GM21786 (cell line): Measurements from ENCODE around the gene KIAA1217.

Experiments used
- ATAC-seq: cut with Tn5 transposase; IDR thresholded peaks from one replicate; pipeline ENCODE4 v1.9.1; 2021; ENCODE audit not compliant: unreplicated experiment

The KIAA1217 gene

GRCh38 chr10:24279166-24279565 lies 70.2 kb downstream of the KIAA1217 start:
- ATAC-seq, result no peak

GRCh38 chr10:24287559-24288195 lies 78.7 kb downstream of the KIAA1217 start:
- no peak for ATAC-seq

GRCh38 chr10:24288581-24288980 lies 79.6 kb downstream of the KIAA1217 start:
- no peak for ATAC-seq

- no peak for ATAC-seq
Measured at GRCh38 chr10:24289235-24289634, 80.3 kb downstream of the KIAA1217 start.

GRCh38 chr10:24292304-24293293 lies 83.7 kb downstream of the KIAA1217 start:
- no peak for ATAC-seq

- ATAC-seq, result no peak
Measured at GRCh38 chr10:24299578-24300260, 90.8 kb downstream of the KIAA1217 start.

GRCh38 chr10:24303522-24304310 lies 94.8 kb downstream of the KIAA1217 start:
- ATAC-seq, result no peak

GRCh38 chr10:24305551-24306506 lies 96.9 kb downstream of the KIAA1217 start:
- ATAC-seq, result no peak

- no peak for ATAC-seq
Measured at GRCh38 chr10:24306507-24306875, 97.6 kb downstream of the KIAA1217 start.

GRCh38 chr10:24307116-24307515 lies 98.2 kb downstream of the KIAA1217 start:
- no peak for ATAC-seq

GRCh38 chr10:24307696-24308485 lies 99.0 kb downstream of the KIAA1217 start:
- no peak for ATAC-seq

- ATAC-seq, result no peak
Measured at GRCh38 chr10:24310104-24310503, 101.2 kb downstream of the KIAA1217 start.

GRCh38 chr10:24311888-24312287 lies 103.0 kb downstream of the KIAA1217 start:
- no peak for ATAC-seq

GRCh38 chr10:24313283-24313682 lies 104.3 kb downstream of the KIAA1217 start:
- no peak for ATAC-seq

- no peak for ATAC-seq
Measured at GRCh38 chr10:24315211-24315610, 106.3 kb downstream of the KIAA1217 start.

GRCh38 chr10:24318517-24318916 lies 109.6 kb downstream of the KIAA1217 start:
- no peak for ATAC-seq

GRCh38 chr10:24320373-24320772 lies 111.4 kb downstream of the KIAA1217 start:
- ATAC-seq, result no peak

- no peak for ATAC-seq
Measured at GRCh38 chr10:24324651-24325050, 115.7 kb downstream of the KIAA1217 start.

GRCh38 chr10:24331457-24331856 lies 122.5 kb downstream of the KIAA1217 start:
- no peak for ATAC-seq
